Mucosa of descending colon (tissue), 3 donors: Measurements from ENCODE around the gene DEPDC4. TPM values are rescaled to one million over a fixed set of nuclear protein-coding genes. Genes with fewer than 3 reads are reported as not detected.

Source experiments
- ATAC-seq: fragments of 200-7000 bp; cut with Tn5 transposase; one replicate; pipeline ENCODE4 v1.9.1; 2020; ENCODE audit warnings: mild to moderate bottlenecking, moderate library complexity
- DNase-seq, 3 donors: peaks; one replicate each; pipeline ENCODE4 v3.0.0-alpha.2; 2020
- H3K36me3 ChIP-seq: fragments of 200-600 bp; one replicate; pipeline ENCODE4 v1.8.0; 2021; ENCODE audit warnings: low read depth, mild to moderate bottlenecking
- H3K4me1 ChIP-seq: fragments of 200-600 bp; one replicate; pipeline ENCODE4 v1.8.0; 2021; ENCODE audit warnings: low read depth, mild to moderate bottlenecking
- H3K4me3 ChIP-seq: fragments of 200-600 bp; one replicate; pipeline ENCODE4 v1.8.0; 2021; ENCODE audit warnings: mild to moderate bottlenecking
- H3K9me3 ChIP-seq: fragments of 200-600 bp; one replicate; pipeline ENCODE4 v1.8.0; 2021; ENCODE audit warnings: mild to moderate bottlenecking
- CTCF ChIP-seq: fragments of 200-600 bp; IDR thresholded peaks from one replicate; pipeline ENCODE4 v1.8.0; 2022; ENCODE audit warnings: antibody characterized with exemption, mild to moderate bottlenecking
- intact Hi-C, 2 donors: fragments of 100-400 bp; cut with DNase I in 1 of 2; cut with micrococcal nuclease in 1 of 2; formaldehyde crosslinking; loops; one replicate each; pipeline versions ENCODE4 v1.11.0 to v1.11.1; 2022; cut with DNase I, micrococcal nuclease
- total RNA-seq, 3 donors: library from RNA; stranded (reverse); fragmentation: NEBNext Ultra II Directional in 2 of 3; extraction: Animal tissue kit (Norgen Biotek cat#: 25700) in 2 of 3; gene quantifications; one replicate each; pipeline versions ENCODE4 v1.2.1 to v1.2.4, GENCODE V29; 2021 to 2023
- donor health status: DM: no; HTN: no; CAD: no; lungs with moderate emphysema.
- donor health status: DM: no; HTN: no; CAD: no.
- donor health status: DM: no; HTN: yes; CAD: no.

Gene DEPDC4
- total RNA-seq, 3 donors from 2014 or later = 1.1 to 2.5 (median 2.1) TPM

- ATAC-seq (no peak), DNase-seq (no peak)
- intact Hi-C loops = no loop called here
- TF ChIP-seq CTCF = no peak
- Histone ChIP-seq H3K9me3 (no peaks in the 10 kb centered on the region), H3K36me3 (no peaks in the 10 kb centered on the region), H3K4me3 (no peak overlapping the region), H3K4me1 (no peaks in the 10 kb centered on the region)
These were observed 12.0 kb downstream of the DEPDC4 start for GRCh38 chr12:100254876-100255275.

GRCh38 chr12:100253437-100253836, 13.4 kb downstream of the DEPDC4 start:
- Histone ChIP-seq H3K9me3 (no peaks in the 10 kb centered on the region), H3K36me3 (no peaks in the 10 kb centered on the region), H3K4me1 (no peaks in the 10 kb centered on the region), H3K4me3 (no peak overlapping the region)
- TF ChIP-seq CTCF = no peak
- intact Hi-C loops = no loop called here
- ATAC-seq (no peak), DNase-seq (no peak)

DNA sequence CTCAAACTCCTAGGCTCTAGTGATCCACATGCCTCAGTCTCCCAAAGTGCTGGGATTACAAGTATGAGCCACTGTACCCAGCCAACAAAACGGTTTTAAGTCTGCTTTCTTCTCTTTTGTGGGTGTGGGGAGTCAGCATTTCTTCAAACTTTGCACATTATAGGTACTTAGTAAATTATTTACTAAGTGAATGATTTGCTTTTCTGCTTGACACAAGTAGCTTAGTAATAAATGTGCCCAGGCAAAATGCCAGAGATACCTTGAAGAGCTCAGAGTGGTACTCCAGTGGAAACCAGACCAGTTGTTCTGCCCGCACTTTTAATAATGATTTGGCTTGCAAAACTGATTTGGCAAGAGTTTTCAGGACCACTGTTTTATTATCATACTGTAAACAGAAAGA, 15.0 kb downstream of the DEPDC4 start:
- ATAC-seq = peak; percentile 93
- intact Hi-C loops = no loop called here
- H3K4me3 ChIP-seq = no peak overlapping the region
- H3K9me3 ChIP-seq = no peaks in the 10 kb centered on the region
- DNase-seq = peak in 1 of 3 donors; percentile 83
- no peaks in the 10 kb centered on the region for H3K4me1 ChIP-seq
- H3K36me3 ChIP-seq = no peaks in the 10 kb centered on the region
- no peak for TF ChIP-seq CTCF

- Histone ChIP-seq H3K4me1 (no peaks in the 10 kb centered on the region), H3K36me3 (no peaks in the 10 kb centered on the region), H3K4me3 (no peak overlapping the region), H3K9me3 (no peaks in the 10 kb centered on the region)
- TF ChIP-seq CTCF = no peak
- ATAC-seq (no peak), DNase-seq (no peak)
- intact Hi-C loops = no loop called here
These were observed 16.9 kb downstream of the DEPDC4 start for GRCh38 chr12:100249941-100250340.

DNA sequence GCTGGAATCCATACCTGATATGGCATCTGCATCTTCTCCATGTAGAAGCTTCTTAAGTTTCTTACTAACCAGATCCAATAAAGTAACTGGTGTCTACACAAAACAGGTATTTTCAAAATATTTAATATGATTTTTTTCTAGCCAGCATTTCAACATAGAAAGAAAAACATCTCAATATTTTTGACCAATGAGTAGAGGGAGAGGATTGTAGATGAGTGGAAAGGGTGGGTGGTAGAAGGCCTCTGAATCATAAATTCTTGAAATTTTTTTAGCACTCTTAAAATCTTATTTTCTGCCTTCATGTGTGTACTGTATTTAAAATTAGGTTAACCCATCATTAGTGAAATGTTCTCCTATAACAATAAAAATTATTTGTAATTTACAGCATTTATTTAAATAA, 18.0 kb downstream of the DEPDC4 start:
- H3K4me3 ChIP-seq = no peak overlapping the region
- no peaks in the 10 kb centered on the region for H3K36me3 ChIP-seq
- H3K9me3 ChIP-seq = no peaks in the 10 kb centered on the region
- intact Hi-C loops = no loop called here
- DNase-seq (no peak), ATAC-seq (no peak)
- no peaks in the 10 kb centered on the region for H3K4me1 ChIP-seq
- no peak for TF ChIP-seq CTCF

- ATAC-seq = no peak
- Histone ChIP-seq H3K36me3 (no peaks in the 10 kb centered on the region), H3K4me1 (no peaks in the 10 kb centered on the region), H3K9me3 (no peaks in the 10 kb centered on the region), H3K4me3 (no peak overlapping the region)
- intact Hi-C loops = no loop called here
- no peak for TF ChIP-seq CTCF
- DNase-seq = no peak
These were observed 19.1 kb downstream of the DEPDC4 start for GRCh38 chr12:100247765-100248164.
